T-cell (primary cell): ENCODE data around the gene TIAM1. TPM values are rescaled to one million over a fixed set of nuclear protein-coding genes. Genes with fewer than 3 reads are reported as not detected.
A peak's percentile ranks its signal among the peaks of the same experiment; 100 is the strongest.

ENCODE experiments used
- ATAC-seq, 4 experiments: fragments of 200-7000 bp in 3 of 4; fragments of 150-1000 bp in 1 of 4; cut with Tn5 transposase; replicated peaks in 1 of 4; 1 replicate in 3 of 4; 2 replicates in 1 of 4; pipeline ENCODE4 v1.10.0; 2021; ENCODE audit warnings: moderate library complexity in 3 of 4, mild to moderate bottlenecking in 2 of 4, moderate number of reproducible peaks in 1 of 4
- CTCF ChIA-PET, 2 donors: fragments of 300-600 bp; sonication (Branson Sonifier 250); formaldehyde crosslinking; loops; one replicate each; lab custom pipeline; 2022; ENCODE audit warnings: antibody characterized with exemption in 2 of 2; lab: Charles Lee
- POLR2A ChIA-PET, 2 donors: fragments of 300-600 bp; sonication (Branson Sonifier 250); formaldehyde crosslinking; loops; one replicate each; lab custom pipeline; 2022; ENCODE audit warnings: antibody characterized with exemption in 2 of 2; lab: Charles Lee
- DNase-seq, 35 experiments: peaks; one replicate each; pipeline versions ENCODE4 v3.0.0 to v3.0.0-alpha.2; 2013 to 2023
- H3K27ac ChIP-seq: one replicate; pipeline ENCODE4 v1.5.1; 2013; ENCODE audit warnings: low read length
- H3K27me3 ChIP-seq, 2 experiments: replicated peaks in 1 of 2; 1 replicate in 1 of 2; 2 replicates in 1 of 2; pipeline versions ENCODE4 v1.6.1 to v1.7.0; 2013; ENCODE audit warnings: low read length in 1 of 2, mixed read lengths in 1 of 2; ENCODE audit not compliant: control insufficient read depth in 2 of 2, insufficient read depth in 2 of 2; ENCODE audit errors: extremely low read depth in 1 of 2
- H3K36me3 ChIP-seq, 2 donors: 1 replicate in 1 of 2; 2 replicates in 1 of 2; pipeline versions ENCODE4 v1.6.1 to v1.7.0; 2013; ENCODE audit warnings: low read length in 1 of 2; ENCODE audit not compliant: control insufficient read depth in 2 of 2, insufficient read depth in 1 of 2; ENCODE audit errors: extremely low read depth in 1 of 2
- H3K4me1 ChIP-seq, 2 experiments: 1 replicate in 1 of 2; 2 replicates in 1 of 2; pipeline versions ENCODE4 v1.6.1 to v1.7.0; 2013; ENCODE audit warnings: low read length in 2 of 2, mixed read lengths in 1 of 2; ENCODE audit not compliant: insufficient read depth in 2 of 2, control insufficient read depth in 1 of 2; ENCODE audit errors: extremely low read depth in 1 of 2
- H3K4me3 ChIP-seq, 2 donors: 1 replicate in 1 of 2; 2 replicates in 1 of 2; pipeline versions ENCODE4 v1.5.1 to v1.7.0; 2013; ENCODE audit warnings: mild to moderate bottlenecking in 2 of 2, low read length in 1 of 2, moderate library complexity in 1 of 2; ENCODE audit not compliant: control insufficient read depth in 1 of 2; ENCODE audit errors: extremely low read depth in 1 of 2
- H3K9me3 ChIP-seq: 2 replicates; pipeline ENCODE4 v1.7.0; 2013
- H3K27ac Mint-ChIP-seq, 2 donors: one replicate each; pipeline ENCODE4 v1.8.0; 2020 to 2021; ENCODE audit warnings: mild to moderate bottlenecking in 2 of 2, mixed read lengths in 2 of 2
- H3K27me3 Mint-ChIP-seq, 2 donors: one replicate each; pipeline ENCODE4 v1.8.0; 2021 to 2022; ENCODE audit warnings: mixed read lengths in 2 of 2
- H3K36me3 Mint-ChIP-seq: one replicate; pipeline ENCODE4 v1.8.0; 2021; ENCODE audit warnings: mixed read lengths
- H3K4me1 Mint-ChIP-seq, 3 donors: one replicate each; pipeline ENCODE4 v1.8.0; 2020 to 2022; ENCODE audit warnings: mixed read lengths in 3 of 3, mild to moderate bottlenecking in 1 of 3
- H3K4me3 Mint-ChIP-seq, 3 donors: one replicate each; pipeline ENCODE4 v1.8.0; 2020 to 2022; ENCODE audit warnings: mild to moderate bottlenecking in 3 of 3, mixed read lengths in 3 of 3, moderate library complexity in 3 of 3
- H3K9me3 Mint-ChIP-seq, 3 donors: one replicate each; pipeline ENCODE4 v1.8.0; 2020 to 2022; ENCODE audit warnings: mixed read lengths in 3 of 3
- WGBS: methylation state at CpG from one replicate; pipeline ENCODE4 v1.1.5; 2013; ENCODE audit warnings: missing lambda C conversion rate; ENCODE audit not compliant: insufficient coverage; 5-methylcytosine and 5-hydroxymethylcytosine counted together
- total RNA-seq, 35 experiments: library from RNA in 6 of 35; stranded (reverse) in 6 of 35; fragments of 120-200 nt in 1 of 35; gene quantifications; one replicate each; pipeline versions ENCODE4 v1.2.1 to v1.2.4 and lab custom pipeline; 2013 to 2026

The TIAM1 gene
- total RNA-seq, 5 donors from 2014 or later (not counting 1 experiment from before 2014, with no cell fraction given), result 60.8 to 79.4 (median 65.5) TPM

DNA sequence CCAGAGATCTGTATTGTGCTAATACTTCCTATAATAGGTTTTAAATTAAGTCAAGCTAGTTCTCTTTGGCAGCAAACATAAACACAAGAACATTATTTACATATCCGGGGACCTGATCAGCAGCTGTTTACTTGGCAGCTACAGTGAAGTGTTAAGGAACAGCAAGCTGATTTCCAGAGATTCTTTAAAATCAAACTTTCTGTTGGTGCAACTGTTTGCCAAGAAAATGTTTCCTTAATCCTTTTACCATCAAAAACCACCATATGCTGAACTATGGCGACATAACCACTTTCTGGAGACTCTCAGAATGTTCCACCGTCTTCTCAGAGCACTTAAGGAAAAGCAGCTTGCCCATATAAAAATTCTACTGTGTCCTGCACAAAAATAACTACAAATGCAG is 198.8 kb downstream of the TIAM1 start:
- Mint-ChIP-seq H3K4me1 (peaks cover 32 to 47% (median 34%) of the 10 kb centered on the region in 3 donors), H3K9me3 (no peaks in the 10 kb centered on the region), H3K4me3 (no peak overlapping the region), H3K27me3 (no peaks in the 10 kb centered on the region), H3K36me3 (peaks cover 39% of the 10 kb centered on the region), H3K27ac (peak overlapping the region; percentile 22 to 31)
- ATAC-seq, result no peak
- Histone ChIP-seq H3K27ac (no peak overlapping the region), H3K4me1 (peaks cover 11 to 24% of the 10 kb centered on the region in 2 experiments), H3K9me3 (no peaks in the 10 kb centered on the region), H3K4me3 (no peak overlapping the region), H3K27me3 (peaks cover 0 to 4% of the 10 kb centered on the region in 2 experiments), H3K36me3 (peaks cover 10 to 21% of the 10 kb centered on the region in 2 donors)
- ChIA-PET POLR2A (no interaction called here), CTCF (no interaction called here)
- 90% methylated on average over 2 of the region's 3 CpGs for WGBS
- DNase-seq, result no peak

DNA sequence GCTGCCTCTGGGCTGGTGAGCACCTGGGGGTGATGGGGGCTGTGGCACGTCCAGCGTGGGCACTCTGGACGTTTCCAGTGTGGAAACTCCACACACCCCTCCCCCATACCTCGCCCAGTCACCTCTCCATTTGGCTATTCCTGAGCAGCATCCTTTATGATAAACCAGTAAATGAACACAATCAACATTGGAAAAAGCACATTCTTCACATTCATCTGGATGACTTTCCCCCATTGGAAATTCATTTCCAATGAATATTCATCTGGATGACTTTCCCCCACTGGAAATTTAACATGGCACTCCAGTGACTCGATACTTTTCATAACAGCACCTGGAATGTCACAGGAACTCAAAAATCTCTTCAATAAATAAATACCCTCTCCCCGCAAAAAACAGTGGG is 201.0 kb downstream of the TIAM1 start:
- Mint-ChIP-seq H3K36me3 (peaks cover 40% of the 10 kb centered on the region), H3K4me1 (peaks cover 16 to 39% (median 39%) of the 10 kb centered on the region in 3 donors), H3K4me3 (no peak overlapping the region), H3K9me3 (no peaks in the 10 kb centered on the region), H3K27me3 (no peaks in the 10 kb centered on the region), H3K27ac (no peak overlapping the region)
- CTCF ChIA-PET, result interaction anchor here (0.5 to 1.3 kb wide), 9 partner anchors 37 to 505 kb away, joined by 3 to 8 read pairs (median 3); no protein-coding TSS in a partner anchor
- no peak overlapping the region for H3K27ac ChIP-seq
- ATAC-seq (no peak), DNase-seq (no peak)
- no peak overlapping the region for H3K4me3 ChIP-seq
- H3K36me3 ChIP-seq, result peaks cover 10 to 30% of the 10 kb centered on the region in 2 donors
- POLR2A ChIA-PET, result interaction anchor here in 1 of 2 donors (0.7 kb wide), 2 partner anchors 19 to 38 kb away, joined by 3 to 6 read pairs; no protein-coding TSS in a partner anchor
- peaks cover 0 to 4% of the 10 kb centered on the region in 2 experiments for H3K27me3 ChIP-seq
- H3K4me1 ChIP-seq, result peaks cover 10 to 22% of the 10 kb centered on the region in 2 experiments
- 81% methylated on average over 3 of the region's 6 CpGs for WGBS
- H3K9me3 ChIP-seq, result no peaks in the 10 kb centered on the region

DNA sequence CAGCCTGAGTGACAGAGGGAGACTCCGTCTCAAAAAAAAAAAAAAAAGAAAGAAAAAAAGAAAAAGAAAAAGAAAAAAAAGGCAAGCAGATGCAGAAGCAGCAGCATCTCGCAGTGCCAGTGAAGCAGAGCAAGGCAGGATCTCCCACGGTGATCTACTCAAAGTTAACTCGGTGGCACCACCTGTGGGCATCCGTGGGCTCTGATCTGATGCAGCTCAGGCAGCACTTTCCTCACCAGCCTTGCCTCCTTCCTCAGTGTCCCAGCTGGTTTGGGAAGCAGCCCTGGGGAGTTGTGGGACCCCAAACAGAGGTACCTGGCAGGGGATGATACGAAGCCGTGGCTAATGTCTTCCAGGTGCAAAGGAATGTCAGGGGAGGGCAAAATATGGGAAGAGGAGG is 201.5 kb downstream of the TIAM1 start:
- Mint-ChIP-seq H3K27me3 (no peaks in the 10 kb centered on the region), H3K9me3 (no peaks in the 10 kb centered on the region), H3K36me3 (peaks cover 38% of the 10 kb centered on the region), H3K27ac (peak overlapping the region in 1 of 2 donors; percentile 4), H3K4me1 (peaks cover 14 to 39% (median 38%) of the 10 kb centered on the region in 3 donors), H3K4me3 (no peak overlapping the region)
- Histone ChIP-seq H3K4me3 (no peak overlapping the region), H3K4me1 (peaks cover 7 to 21% of the 10 kb centered on the region in 2 experiments), H3K27me3 (peaks cover 0 to 4% of the 10 kb centered on the region in 2 experiments), H3K9me3 (no peaks in the 10 kb centered on the region), H3K27ac (no peak overlapping the region), H3K36me3 (peaks cover 10 to 30% of the 10 kb centered on the region in 2 donors)
- DNase-seq (peak in 31 of 35 experiments; percentile 15 to 66 (median 40)), ATAC-seq (peak; percentile 83 to 99 (median 89))
- 74% methylated on average over 6 of the region's 7 CpGs for WGBS
- CTCF ChIA-PET, result interaction anchor here (0.7 to 1.9 kb wide), 4 partner anchors 39 to 44 kb away, joined by 3 to 8 read pairs (median 6); no protein-coding TSS in a partner anchor
- POLR2A ChIA-PET, result no interaction called here

DNA sequence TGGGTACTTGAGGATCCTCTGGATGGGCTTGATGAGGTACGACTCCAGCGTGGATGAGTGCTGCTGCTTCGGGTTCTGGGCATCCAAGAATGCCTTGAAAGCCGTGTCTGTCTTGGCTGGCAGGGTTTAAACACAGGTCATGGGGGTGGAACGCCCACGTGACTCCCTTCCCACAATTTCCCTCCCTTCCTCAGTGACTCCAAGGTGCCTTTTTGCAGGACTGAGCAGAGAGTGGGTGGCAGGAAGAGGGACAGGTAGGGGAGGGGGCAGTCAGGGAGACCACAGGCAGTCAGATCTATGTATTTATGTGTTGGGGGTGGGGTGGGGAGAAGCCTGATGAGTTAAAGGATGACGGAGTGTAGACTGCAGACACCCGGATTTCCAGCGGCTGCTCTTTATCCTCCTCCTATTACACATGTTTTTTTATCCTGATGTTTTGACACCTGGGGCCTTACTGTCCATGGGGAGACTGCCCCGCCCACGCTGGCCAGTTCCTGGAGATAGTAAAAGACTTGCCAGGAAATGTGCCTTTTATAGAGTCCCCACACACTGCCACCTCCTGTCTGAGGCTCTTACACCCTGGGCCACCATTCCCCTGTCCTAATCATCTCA is 202.6 kb downstream of the TIAM1 start:
- peaks cover 10 to 34% of the 10 kb centered on the region in 2 donors for H3K36me3 ChIP-seq
- Mint-ChIP-seq H3K36me3 (peaks cover 34% of the 10 kb centered on the region), H3K9me3 (no peaks in the 10 kb centered on the region), H3K27me3 (no peaks in the 10 kb centered on the region), H3K4me3 (no peak overlapping the region), H3K4me1 (peaks cover 12 to 38% (median 31%) of the 10 kb centered on the region in 3 donors), H3K27ac (peak overlapping the region in 1 of 2 donors; percentile 61)
- DNase-seq (no peak), ATAC-seq (no peak)
- ChIA-PET CTCF (interaction anchor here in 1 of 2 donors (1.9 kb wide), 1 partner anchor 40 kb away, joined by 5 read pairs; no protein-coding TSS in a partner anchor), POLR2A (interaction anchor here in 1 of 2 donors (0.6 kb wide), 1 partner anchor 27 kb away, joined by 3 read pairs; no protein-coding TSS in a partner anchor)
- no peak overlapping the region for H3K27ac ChIP-seq
- H3K27me3 ChIP-seq, result peaks cover 0 to 4% of the 10 kb centered on the region in 2 experiments
- H3K4me1 ChIP-seq, result peaks cover 5 to 15% of the 10 kb centered on the region in 2 experiments
- no peaks in the 10 kb centered on the region for H3K9me3 ChIP-seq
- H3K4me3 ChIP-seq, result no peak overlapping the region
- WGBS, result 88% methylated on average over 5 of the region's 11 CpGs

DNA sequence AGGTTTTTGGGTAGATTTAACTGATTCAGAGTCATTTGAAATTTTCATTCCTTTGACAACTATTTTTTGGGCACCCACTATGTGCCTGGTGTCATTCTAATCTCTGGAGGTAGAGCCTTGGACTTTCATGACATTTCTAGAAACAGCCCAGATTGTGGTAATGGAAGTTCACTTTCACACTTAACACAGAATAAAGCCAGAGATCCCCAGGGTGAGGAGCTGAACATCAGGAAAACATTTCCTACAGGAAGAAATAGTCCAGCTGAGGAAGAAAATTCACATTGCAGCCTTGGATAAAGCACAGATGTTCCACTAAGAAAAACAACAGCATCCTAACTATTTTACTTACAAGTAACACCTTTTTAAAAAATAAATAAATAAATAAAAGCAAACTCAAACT is 203.4 kb downstream of the TIAM1 start:
- Histone ChIP-seq H3K36me3 (peaks cover 10 to 34% of the 10 kb centered on the region in 2 donors), H3K4me1 (peaks cover 5 to 15% of the 10 kb centered on the region in 2 experiments), H3K27me3 (peaks cover 0 to 4% of the 10 kb centered on the region in 2 experiments), H3K9me3 (no peaks in the 10 kb centered on the region), H3K4me3 (no peak overlapping the region), H3K27ac (no peak overlapping the region)
- Mint-ChIP-seq H3K27ac (peak overlapping the region in 1 of 2 donors; percentile 4), H3K27me3 (no peaks in the 10 kb centered on the region), H3K36me3 (peaks cover 39% of the 10 kb centered on the region), H3K4me1 (peaks cover 13 to 38% (median 31%) of the 10 kb centered on the region in 3 donors), H3K4me3 (no peak overlapping the region), H3K9me3 (no peaks in the 10 kb centered on the region)
- CTCF ChIA-PET, result interaction anchor here in 1 of 2 donors (1.9 kb wide), 1 partner anchor 41 kb away, joined by 5 read pairs; no protein-coding TSS in a partner anchor
- no peak for DNase-seq
- POLR2A ChIA-PET, result interaction anchor here (0.6 kb wide), 2 partner anchors 26 to 225 kb away, joined by 3 read pairs; no protein-coding TSS in a partner anchor
- ATAC-seq, result no peak

DNA sequence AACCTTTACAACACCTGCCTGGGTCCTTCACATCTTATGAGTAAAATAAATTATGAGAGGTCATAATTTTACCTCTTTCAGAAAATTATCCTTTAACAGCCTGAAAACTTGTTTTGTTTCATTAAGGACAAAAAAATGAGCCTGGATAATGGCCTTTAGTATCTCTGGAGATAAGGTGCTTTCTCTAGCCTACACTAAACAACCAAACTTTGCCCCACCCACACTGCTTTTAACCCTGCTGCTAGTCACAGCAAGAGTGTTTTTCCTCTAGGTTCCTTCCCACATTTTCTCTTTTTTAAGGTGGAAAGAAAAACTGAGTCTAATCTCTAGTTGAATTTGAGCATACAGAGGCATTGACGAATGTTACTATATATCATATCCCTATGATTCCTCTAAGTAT is 204.0 kb downstream of the TIAM1 start:
- Mint-ChIP-seq H3K27ac (peak overlapping the region; percentile 4 to 43), H3K36me3 (peaks cover 45% of the 10 kb centered on the region), H3K4me3 (no peak overlapping the region), H3K27me3 (no peaks in the 10 kb centered on the region), H3K4me1 (peaks cover 16 to 43% (median 34%) of the 10 kb centered on the region in 3 donors), H3K9me3 (no peaks in the 10 kb centered on the region)
- peaks cover 9 to 37% of the 10 kb centered on the region in 2 donors for H3K36me3 ChIP-seq
- ChIA-PET CTCF (no interaction called here), POLR2A (no interaction called here)
- no peak overlapping the region for H3K27ac ChIP-seq
- no peak overlapping the region for H3K4me3 ChIP-seq
- WGBS, result no CpG with 5 or more reads among the region's 1 CpG
- ATAC-seq (no peak), DNase-seq (no peak)
- H3K4me1 ChIP-seq, result peaks cover 5 to 15% of the 10 kb centered on the region in 2 experiments
- peaks cover 0 to 4% of the 10 kb centered on the region in 2 experiments for H3K27me3 ChIP-seq
- no peaks in the 10 kb centered on the region for H3K9me3 ChIP-seq
